HCT116 (cell line): ENCODE data around the gene RAB24.

Experiments
- CBX3 ChIP-seq: IDR thresholded peaks from 2 replicates; pipeline ENCODE4 v1.6.1; 2012; ENCODE audit warnings: low read depth
- EZH2 ChIP-seq: fragments of 200-600 bp; sonication (generic); IDR thresholded peaks from 2 replicates; pipeline ENCODE4 v1.6.1; 2017; ENCODE audit warnings: antibody characterized with exemption, mixed run types
- FOSL1 ChIP-seq: IDR thresholded peaks from 2 replicates; pipeline ENCODE4 v1.6.1; 2012; ENCODE audit warnings: low read depth
- POLR2A ChIP-seq: IDR thresholded peaks from 2 replicates; pipeline ENCODE4 v1.7.0; 2011; ENCODE audit warnings: borderline replicate concordance; ENCODE audit not compliant: insufficient read depth, insufficient read length; ENCODE audit errors: extremely low read depth
- POLR2AphosphoS5 ChIP-seq: IDR thresholded peaks from 2 replicates; pipeline ENCODE4 v1.6.1; 2011; ENCODE audit warnings: mild to moderate bottlenecking, low read depth, low read length, moderate library complexity
- RAD21 ChIP-seq: IDR thresholded peaks from 2 replicates; pipeline ENCODE4 v1.6.1; 2012; ENCODE audit warnings: low read depth, mild to moderate bottlenecking
- TCF7L2 ChIP-seq: IDR thresholded peaks from 2 replicates; pipeline ENCODE4 v1.7.0; 2011; ENCODE audit warnings: borderline replicate concordance, inconsistent platforms; ENCODE audit not compliant: insufficient read depth, insufficient read length; ENCODE audit errors: extremely low read depth
- ZNF274 ChIP-seq: fragments of 200-500 bp; sonication (Bioruptor generic); IDR thresholded peaks from 2 replicates; pipeline ENCODE4 v1.6.1; 2014; ENCODE audit warnings: mild to moderate bottlenecking, low read depth, low read length, inconsistent platforms
- TF ChIP-seq, protein P1 (sequence below), 3 experiments: fragments of 200-600 bp in 1 of 3; sonication (generic) in 1 of 3; IDR thresholded peaks in 2 of 3; conservative IDR thresholded peaks in 1 of 3; 2 replicates each; pipeline ENCODE4 v1.5.1; 2012 to 2017; ENCODE audit warnings: low read depth in 2 of 3, low read length in 2 of 3, antibody characterized with exemption in 1 of 3, borderline replicate concordance in 1 of 3, control low read depth in 1 of 3, mild to moderate bottlenecking in 1 of 3, mixed read lengths in 1 of 3, mixed run types in 1 of 3, moderate library complexity in 1 of 3; ENCODE audit not compliant: insufficient read depth in 1 of 3
- TF ChIP-seq, protein P2 (sequence below): IDR thresholded peaks from 2 replicates; pipeline ENCODE4 v1.6.1; 2011; ENCODE audit warnings: mild to moderate bottlenecking, low read length, moderate library complexity; ENCODE audit not compliant: insufficient replicate concordance; ENCODE audit errors: extremely low read depth
- TF ChIP-seq, protein P3 (sequence below): IDR thresholded peaks from 2 replicates; pipeline ENCODE4 v1.6.1; 2012; ENCODE audit warnings: low read depth
- TF ChIP-seq, protein P4 (sequence below): IDR thresholded peaks from 2 replicates; pipeline ENCODE4 v1.6.1; 2012

DNA sequence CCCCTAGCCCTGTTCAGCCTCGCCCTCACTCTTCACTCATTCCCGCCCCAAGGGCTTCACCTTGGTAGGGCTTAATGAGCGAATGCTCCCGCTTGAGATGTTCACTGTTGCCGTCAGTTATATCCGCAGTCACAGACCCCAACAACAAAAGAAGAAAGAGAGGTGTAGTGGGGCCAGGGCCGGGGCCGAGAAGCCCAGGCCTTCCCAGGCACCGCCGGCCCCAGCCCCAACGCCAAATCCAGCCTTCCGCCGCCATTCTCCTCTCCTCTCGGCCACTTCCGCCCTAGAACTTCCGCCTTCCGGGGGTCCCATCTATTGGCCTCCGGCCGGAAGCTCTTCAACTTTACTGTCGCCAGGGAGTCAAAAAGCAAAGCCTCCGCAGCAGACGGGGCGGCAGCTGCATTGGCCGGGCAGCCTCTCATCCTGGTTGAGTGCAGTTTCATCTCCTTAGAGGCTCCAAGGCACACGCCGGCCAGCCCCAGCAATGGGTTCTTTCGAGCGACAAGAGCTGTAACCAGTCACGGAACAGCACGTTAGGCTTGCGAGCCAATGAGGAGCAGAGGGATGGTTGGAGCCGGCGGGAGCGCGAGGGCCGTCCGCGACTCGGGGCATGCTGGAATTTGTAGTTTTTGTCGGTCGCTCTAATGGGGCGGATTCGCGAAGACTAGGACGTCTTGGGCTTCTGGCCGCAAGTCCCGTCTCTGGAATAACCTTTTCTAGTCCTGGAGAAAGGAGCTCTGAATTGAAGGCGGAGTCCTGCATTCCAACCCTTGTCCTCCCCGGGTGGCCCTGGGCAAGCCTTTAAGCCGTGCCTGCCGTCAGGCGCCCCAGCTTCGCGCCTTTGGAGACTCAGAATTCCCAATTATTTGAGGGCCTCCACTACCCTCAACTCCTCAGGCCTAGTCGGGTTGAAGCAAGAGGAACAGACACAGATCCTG, 48.1 kb upstream of the RAB24 start, which contains the start of gene LMAN2:
- TF ChIP-seq, protein P1, sequence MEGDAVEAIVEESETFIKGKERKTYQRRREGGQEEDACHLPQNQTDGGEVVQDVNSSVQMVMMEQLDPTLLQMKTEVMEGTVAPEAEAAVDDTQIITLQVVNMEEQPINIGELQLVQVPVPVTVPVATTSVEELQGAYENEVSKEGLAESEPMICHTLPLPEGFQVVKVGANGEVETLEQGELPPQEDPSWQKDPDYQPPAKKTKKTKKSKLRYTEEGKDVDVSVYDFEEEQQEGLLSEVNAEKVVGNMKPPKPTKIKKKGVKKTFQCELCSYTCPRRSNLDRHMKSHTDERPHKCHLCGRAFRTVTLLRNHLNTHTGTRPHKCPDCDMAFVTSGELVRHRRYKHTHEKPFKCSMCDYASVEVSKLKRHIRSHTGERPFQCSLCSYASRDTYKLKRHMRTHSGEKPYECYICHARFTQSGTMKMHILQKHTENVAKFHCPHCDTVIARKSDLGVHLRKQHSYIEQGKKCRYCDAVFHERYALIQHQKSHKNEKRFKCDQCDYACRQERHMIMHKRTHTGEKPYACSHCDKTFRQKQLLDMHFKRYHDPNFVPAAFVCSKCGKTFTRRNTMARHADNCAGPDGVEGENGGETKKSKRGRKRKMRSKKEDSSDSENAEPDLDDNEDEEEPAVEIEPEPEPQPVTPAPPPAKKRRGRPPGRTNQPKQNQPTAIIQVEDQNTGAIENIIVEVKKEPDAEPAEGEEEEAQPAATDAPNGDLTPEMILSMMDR (IDR thresholded peaks at IDR 0.05 in 2 of 3, conservative IDR thresholded peaks at IDR 0.05 in 1 of 3; ENCODE audit: borderline replicate concordance in 1 of 3, insufficient read depth in 1 of 3, low read depth in 2 of 3, low read length in 2 of 3), result no peak
- TF ChIP-seq POLR2A, result peak; percentile 44
- peak; percentile 92 for TF ChIP-seq POLR2AphosphoS5
- TF ChIP-seq RAD21, result no peak
- peak; percentile 45 for TF ChIP-seq TCF7L2
- no peak for TF ChIP-seq CBX3
- no peak for TF ChIP-seq FOSL1
- TF ChIP-seq, protein P2, sequence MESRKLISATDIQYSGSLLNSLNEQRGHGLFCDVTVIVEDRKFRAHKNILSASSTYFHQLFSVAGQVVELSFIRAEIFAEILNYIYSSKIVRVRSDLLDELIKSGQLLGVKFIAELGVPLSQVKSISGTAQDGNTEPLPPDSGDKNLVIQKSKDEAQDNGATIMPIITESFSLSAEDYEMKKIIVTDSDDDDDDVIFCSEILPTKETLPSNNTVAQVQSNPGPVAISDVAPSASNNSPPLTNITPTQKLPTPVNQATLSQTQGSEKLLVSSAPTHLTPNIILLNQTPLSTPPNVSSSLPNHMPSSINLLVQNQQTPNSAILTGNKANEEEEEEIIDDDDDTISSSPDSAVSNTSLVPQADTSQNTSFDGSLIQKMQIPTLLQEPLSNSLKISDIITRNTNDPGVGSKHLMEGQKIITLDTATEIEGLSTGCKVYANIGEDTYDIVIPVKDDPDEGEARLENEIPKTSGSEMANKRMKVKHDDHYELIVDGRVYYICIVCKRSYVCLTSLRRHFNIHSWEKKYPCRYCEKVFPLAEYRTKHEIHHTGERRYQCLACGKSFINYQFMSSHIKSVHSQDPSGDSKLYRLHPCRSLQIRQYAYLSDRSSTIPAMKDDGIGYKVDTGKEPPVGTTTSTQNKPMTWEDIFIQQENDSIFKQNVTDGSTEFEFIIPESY, result peak; percentile 63
- TF ChIP-seq, protein P3, sequence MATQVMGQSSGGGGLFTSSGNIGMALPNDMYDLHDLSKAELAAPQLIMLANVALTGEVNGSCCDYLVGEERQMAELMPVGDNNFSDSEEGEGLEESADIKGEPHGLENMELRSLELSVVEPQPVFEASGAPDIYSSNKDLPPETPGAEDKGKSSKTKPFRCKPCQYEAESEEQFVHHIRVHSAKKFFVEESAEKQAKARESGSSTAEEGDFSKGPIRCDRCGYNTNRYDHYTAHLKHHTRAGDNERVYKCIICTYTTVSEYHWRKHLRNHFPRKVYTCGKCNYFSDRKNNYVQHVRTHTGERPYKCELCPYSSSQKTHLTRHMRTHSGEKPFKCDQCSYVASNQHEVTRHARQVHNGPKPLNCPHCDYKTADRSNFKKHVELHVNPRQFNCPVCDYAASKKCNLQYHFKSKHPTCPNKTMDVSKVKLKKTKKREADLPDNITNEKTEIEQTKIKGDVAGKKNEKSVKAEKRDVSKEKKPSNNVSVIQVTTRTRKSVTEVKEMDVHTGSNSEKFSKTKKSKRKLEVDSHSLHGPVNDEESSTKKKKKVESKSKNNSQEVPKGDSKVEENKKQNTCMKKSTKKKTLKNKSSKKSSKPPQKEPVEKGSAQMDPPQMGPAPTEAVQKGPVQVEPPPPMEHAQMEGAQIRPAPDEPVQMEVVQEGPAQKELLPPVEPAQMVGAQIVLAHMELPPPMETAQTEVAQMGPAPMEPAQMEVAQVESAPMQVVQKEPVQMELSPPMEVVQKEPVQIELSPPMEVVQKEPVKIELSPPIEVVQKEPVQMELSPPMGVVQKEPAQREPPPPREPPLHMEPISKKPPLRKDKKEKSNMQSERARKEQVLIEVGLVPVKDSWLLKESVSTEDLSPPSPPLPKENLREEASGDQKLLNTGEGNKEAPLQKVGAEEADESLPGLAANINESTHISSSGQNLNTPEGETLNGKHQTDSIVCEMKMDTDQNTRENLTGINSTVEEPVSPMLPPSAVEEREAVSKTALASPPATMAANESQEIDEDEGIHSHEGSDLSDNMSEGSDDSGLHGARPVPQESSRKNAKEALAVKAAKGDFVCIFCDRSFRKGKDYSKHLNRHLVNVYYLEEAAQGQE, result no peak
- TF ChIP-seq, protein P4, sequence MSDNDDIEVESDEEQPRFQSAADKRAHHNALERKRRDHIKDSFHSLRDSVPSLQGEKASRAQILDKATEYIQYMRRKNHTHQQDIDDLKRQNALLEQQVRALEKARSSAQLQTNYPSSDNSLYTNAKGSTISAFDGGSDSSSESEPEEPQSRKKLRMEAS, result no peak
- TF ChIP-seq ZNF274, result no peak
- no peak for TF ChIP-seq EZH2
